ENCODE measurements around the gene PRDM16. TPM values are rescaled to one million over a fixed set of nuclear protein-coding genes. Genes with fewer than 3 reads are reported as not detected.

The PRDM16 gene
- total RNA-seq (2014; rRNA removed; shearing (Covaris generic)): not detected in 2 replicates

GRCh38 chr1:3068564-3069431, at the start of gene PRDM16:
Gene PRDM16, plus strand, starts transcription at chr1:3069203. Its CDS starts 57 bp downstream, at chr1:3069260.
- DNase-seq (ENCODE audit: low read depth): peak; percentile 52

GRCh38 chr1:3019516-3020051, 49.4 kb upstream of the PRDM16 start:
- no peak for DNase-seq (ENCODE audit: low read depth)

- DNase-seq (ENCODE audit: low read depth): no peak
Observed at GRCh38 chr1:3020263-3020909, 48.6 kb upstream of the PRDM16 start.

- DNase-seq (ENCODE audit: low read depth): no peak
Observed at GRCh38 chr1:3021233-3021671, 47.8 kb upstream of the PRDM16 start, which contains the start of gene ACTRT2. Gene ACTRT2, plus strand, starts transcription at chr1:3021467. Its CDS starts 220 bp downstream, at chr1:3021687.

- DNase-seq (ENCODE audit: low read depth): no peak
Observed at GRCh38 chr1:3021801-3022401, 47.1 kb upstream of the PRDM16 start.

DNA sequence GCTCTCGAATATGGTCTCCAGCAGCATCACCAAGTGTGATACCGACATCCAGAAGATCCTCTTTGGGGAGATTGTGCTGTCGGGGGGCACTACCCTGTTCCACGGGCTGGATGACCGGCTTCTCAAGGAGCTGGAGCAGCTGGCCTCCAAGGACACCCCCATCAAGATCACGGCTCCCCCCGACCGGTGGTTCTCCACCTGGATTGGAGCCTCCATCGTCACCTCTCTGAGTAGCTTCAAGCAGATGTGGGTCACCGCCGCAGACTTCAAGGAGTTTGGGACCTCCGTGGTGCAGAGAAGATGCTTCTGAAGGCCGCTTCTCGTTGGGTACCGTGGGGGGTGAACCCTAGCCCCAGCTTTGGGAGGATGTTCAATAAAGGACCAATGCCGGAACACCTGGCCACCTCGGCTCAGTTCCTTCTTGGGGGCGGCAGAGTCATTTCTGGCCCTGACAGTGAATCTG, 46.5 kb upstream of the PRDM16 start:
- DNase-seq (ENCODE audit: low read depth): no peak

DNA sequence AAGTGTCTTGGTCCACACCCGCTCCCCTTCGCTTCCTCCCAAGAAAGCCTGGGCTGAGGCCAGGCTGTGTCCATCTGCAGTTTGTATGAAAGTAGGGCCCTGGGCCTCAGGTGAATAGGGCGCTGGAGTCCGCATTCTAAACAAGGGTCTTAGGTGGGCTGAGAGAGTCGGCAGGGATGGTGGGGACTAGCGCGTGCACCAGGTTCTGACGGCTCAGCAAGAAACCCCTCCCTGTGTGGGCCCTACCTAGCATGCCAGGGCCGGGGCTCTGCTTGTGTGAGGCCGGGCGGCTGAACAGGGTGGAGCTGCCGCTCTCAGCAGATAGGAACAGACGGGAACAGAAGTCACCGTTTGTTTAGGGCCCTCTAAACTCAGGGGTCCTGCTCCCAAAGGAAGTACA, 46.0 kb upstream of the PRDM16 start:
- no peak for DNase-seq (ENCODE audit: low read depth)

DNA sequence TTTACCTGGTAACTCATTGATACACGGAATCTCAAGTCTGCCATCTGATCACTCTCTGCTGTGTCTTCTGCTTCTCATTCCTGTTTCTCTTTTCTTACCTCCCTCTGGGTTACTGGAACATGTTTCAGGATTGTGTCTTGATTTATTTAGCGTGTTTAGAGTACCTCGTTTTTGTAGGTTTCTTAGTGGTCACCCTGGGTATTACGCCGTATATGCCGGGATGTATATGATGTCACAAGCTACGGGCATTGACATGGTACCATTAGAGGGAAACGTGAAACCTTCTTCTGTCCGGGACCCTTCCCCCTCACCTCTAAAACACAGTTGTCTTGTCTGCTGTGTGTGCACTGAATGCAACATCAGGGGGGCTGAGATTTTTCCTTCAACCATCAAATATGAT, 45.0 kb upstream of the PRDM16 start:
- no peak for DNase-seq (ENCODE audit: low read depth)

- no peak for DNase-seq (ENCODE audit: low read depth)
Observed at GRCh38 chr1:3024588-3024987, 44.4 kb upstream of the PRDM16 start.

- no peak for DNase-seq (ENCODE audit: low read depth)
Observed at GRCh38 chr1:3026124-3026523, 42.9 kb upstream of the PRDM16 start.

DNA sequence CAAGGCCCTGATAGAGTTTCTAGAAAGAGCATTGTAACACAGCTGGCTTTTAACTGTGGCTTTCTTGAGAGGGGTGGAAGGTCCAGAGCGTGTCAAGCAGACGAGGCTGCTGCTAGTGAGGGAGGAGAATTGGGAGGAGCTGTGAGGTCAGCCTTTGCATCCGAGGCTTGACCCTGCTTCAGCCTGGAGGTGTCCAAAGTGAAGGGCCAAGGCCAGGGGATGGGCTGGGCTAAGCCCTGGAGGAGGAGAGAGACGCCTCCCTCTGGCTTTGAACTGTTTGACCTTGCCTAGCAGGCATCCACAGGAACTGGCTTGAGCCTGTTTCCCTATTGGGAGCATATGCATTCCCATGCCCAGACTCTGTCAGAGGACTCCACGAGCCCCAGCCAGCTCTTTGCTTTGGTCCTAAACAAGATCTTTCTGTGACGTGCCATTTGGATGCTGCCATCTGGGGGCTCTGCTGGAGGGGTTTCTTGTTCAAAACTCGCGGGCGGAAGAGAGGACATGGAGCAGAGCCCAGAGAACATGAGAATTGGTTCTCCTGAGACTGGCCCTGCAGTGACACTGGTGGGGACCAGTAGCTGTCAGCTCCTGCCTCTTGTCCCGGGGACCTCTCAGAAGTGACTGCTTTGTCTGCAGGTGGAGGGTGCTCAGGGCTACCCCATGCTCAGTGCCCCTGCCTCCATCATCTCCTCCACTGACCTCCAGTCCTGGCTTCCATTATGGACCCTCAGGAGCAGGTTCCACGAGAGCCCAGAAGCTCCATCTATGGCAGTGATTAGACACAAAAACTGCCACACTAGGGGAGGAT, 42.2 kb upstream of the PRDM16 start:
- no peak for DNase-seq (ENCODE audit: low read depth)

- no peak for DNase-seq (ENCODE audit: low read depth)
Observed at GRCh38 chr1:3027611-3028371, 41.2 kb upstream of the PRDM16 start.

GRCh38 chr1:3028531-3029282, 40.3 kb upstream of the PRDM16 start:
- DNase-seq (ENCODE audit: low read depth): no peak

DNA sequence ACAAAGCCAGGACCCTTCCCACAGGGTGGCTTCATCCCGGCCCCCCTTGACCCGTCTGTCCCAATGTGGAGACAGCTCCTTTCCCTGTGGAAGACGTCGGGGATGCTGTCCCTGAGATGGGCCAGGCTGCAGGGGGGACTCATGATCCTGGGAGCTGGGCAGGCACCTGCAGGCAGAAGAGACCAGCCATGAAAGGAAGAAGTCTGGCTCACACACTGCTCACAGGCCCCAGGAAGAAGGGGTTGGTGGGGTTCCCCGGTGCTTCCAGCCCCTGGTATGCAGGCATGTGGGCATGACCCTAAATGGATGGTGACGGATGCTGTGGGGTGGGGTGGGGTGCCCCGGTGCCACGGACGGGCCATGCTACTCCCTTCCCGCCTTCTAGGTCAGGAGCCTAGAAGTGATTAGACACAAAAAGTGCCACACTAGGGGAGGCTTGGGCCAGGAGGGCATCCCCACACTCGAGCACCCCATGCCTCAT, 39.5 kb upstream of the PRDM16 start:
- no peak for DNase-seq (ENCODE audit: low read depth)

DNA sequence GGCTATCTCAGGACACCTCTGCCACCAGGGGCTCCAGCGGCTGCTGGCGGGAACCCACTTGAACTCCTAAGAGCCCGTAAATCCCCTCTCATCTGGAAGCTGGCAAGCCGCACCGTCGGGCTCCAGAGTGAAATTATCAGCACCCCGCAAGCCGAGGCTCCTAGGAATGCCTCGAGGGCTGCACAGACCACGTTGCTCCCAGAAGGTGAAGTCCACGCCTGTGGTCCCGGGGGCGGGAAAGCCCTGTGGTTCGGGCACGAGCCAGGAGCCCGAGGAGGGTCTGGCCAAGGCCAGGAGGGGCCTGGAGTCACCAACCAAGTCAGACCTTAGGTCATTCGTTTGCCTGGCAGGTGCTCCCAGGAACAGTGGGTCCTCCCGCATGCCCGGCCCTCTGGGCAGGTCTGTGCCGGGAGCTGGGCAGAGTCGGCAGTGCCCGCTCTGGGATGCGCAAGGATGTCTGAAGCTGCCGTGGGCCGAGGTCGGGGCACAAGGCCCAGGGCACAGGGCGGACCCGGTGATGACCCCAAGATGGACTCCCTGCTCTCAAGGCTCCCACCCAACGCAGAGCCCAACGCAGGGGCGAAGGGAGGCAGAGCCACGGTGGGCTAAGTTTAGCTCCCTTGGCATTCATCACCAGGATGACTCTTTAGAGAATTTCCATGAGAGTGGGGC, 38.9 kb upstream of the PRDM16 start:
- DNase-seq (ENCODE audit: low read depth): no peak

DNA sequence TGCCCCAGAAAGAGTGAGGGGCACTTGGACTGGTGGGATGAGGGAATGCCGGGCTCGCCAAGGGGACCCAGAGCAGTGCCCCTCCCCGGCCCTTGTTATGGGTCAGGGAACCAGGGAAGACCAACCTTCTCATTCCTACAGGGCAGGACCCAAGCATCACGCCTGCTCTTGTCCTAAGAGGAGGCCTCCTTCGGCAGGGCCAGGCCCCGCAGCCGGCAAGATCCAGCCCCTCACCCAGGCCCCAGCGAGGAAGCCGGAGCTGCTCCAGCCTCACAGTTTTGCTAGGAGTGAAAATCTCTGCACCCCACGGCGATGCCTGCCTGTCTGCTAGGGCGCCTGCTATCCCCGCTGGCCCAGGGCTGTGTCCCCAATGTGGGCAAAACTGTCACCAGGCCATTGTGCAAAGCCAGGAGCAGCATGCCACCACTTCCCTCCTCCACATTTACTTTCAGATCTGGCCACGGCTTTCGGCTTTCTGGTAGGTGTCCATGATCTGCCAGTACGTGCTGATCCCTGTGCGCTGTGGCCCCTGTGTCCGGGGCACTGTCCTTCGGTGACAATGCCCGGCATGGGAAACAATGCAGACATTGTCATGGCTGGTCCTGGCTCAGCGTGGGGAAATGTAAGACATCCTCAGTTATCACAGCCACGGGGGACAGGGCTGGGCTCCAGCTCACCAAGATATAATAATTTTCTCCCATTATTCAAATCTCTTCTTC, 38.2 kb upstream of the PRDM16 start:
- no peak for DNase-seq (ENCODE audit: low read depth)

DNA sequence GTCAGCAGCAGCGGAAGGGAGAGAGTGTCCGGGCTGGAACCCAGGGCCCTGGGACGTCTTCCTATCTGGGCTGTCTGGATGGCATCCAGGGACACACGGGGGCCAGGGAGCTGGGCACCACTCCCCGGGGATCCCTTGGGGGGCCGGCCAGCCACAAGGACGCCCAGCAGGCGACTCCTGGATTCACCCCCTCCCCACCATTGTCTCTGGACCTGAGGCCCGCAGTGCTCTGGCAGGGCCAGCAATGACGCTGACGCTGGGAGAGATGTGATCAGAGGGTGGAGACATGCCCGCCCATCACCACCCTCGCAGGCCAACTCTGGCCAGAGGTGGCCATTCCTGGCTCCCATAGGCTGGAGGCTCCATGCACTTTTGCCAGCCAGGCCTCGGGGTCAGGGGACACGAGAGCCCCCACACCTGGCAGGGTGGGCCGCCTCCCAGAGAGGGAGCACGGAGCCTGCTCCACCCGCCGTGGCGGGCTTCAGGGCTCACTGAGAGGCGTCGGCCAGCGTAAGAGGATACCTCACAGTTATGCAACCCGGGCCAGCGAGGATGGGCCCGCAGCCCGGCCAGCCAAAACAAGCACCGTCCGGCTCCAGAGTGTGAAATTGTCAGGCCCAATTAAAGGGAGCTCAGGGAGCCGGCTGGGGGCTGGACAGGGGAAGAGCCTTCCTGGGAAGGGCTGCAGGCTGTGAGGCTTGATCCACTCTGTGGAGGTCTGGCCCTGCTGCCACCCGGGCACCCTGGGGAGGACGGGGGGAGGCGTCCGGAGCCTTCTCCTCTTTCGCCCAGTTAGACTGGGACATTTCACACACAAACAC, 37.4 kb upstream of the PRDM16 start:
- DNase-seq (ENCODE audit: low read depth): no peak
